ENCODE data around the gene LRRC28.

The LRRC28 gene

GRCh38 chr15:99224372-99225214 lies 26.7 kb upstream of the LRRC28 start:
- no peaks in the 10 kb centered on the region for H3K79me2 ChIP-seq (ENCODE audit: control insufficient read depth, insufficient read depth, low read length, poor library complexity)
- H3K4me2 ChIP-seq (ENCODE audit: low read length): no peak overlapping the region
- no peak overlapping the region for H3K9ac ChIP-seq (ENCODE audit: low read length)
- no peak overlapping the region for H2AK5ac ChIP-seq (ENCODE audit: low read length)
- no CpG with 5 or more reads among the region's 6 CpGs for WGBS (ENCODE audit: extremely low coverage, insufficient coverage, insufficient read length)
- no peak overlapping the region for H4K91ac ChIP-seq (ENCODE audit: low read depth, low read length)
- H4K8ac ChIP-seq (ENCODE audit: low read depth, low read length): no peak overlapping the region
- DNase-seq: peak in 1 of 2 donors; percentile 59
- H3K23ac ChIP-seq (ENCODE audit: low read length): no peak overlapping the region
- H3K18ac ChIP-seq (ENCODE audit: low read length): no peak overlapping the region
- H3K4me3 ChIP-seq (ENCODE audit: low read depth, low read length): no peak overlapping the region
- no peaks in the 10 kb centered on the region for H3K9me3 ChIP-seq (ENCODE audit: insufficient read depth, low read depth, low read length)
- H3K14ac ChIP-seq (ENCODE audit: low read length): no peak overlapping the region
- peaks cover 3 to 4% of the 10 kb centered on the region in 2 experiments for H3K4me1 ChIP-seq (ENCODE audit: control insufficient read depth in 1 of 2, insufficient read depth in 2 of 2, low read length in 2 of 2)
- no peak overlapping the region for H2BK12ac ChIP-seq (ENCODE audit: low read length)
- H3K4ac ChIP-seq (ENCODE audit: low read depth, low read length): no peak overlapping the region
- H3K36me3 ChIP-seq (ENCODE audit: control insufficient read depth in 1 of 2, insufficient read depth in 2 of 2, low read length in 2 of 2): peaks cover 9 to 26% of the 10 kb centered on the region in 2 experiments
- H3K27me3 ChIP-seq (ENCODE audit: insufficient read depth, low read length): no peaks in the 10 kb centered on the region
- no peak overlapping the region for H2AFZ ChIP-seq (ENCODE audit: insufficient read depth, low read length, poor library complexity)
- no peak overlapping the region for H4K12ac ChIP-seq (ENCODE audit: low read depth, low read length)
- no peak overlapping the region for H2BK120ac ChIP-seq (ENCODE audit: insufficient read depth, low read length, poor library complexity)
- no peak overlapping the region for H3K27ac ChIP-seq (ENCODE audit: low read depth, low read length)
- no peaks in the 10 kb centered on the region for H3K79me1 ChIP-seq (ENCODE audit: low read length)
- H2BK5ac ChIP-seq (ENCODE audit: low read depth, low read length, poor library complexity): no peak overlapping the region

- no peak overlapping the region for H3K23ac ChIP-seq (ENCODE audit: low read length)
- no peak overlapping the region for H3K4me3 ChIP-seq (ENCODE audit: low read depth, low read length)
- no peaks in the 10 kb centered on the region for H3K9me3 ChIP-seq (ENCODE audit: insufficient read depth, low read depth, low read length)
- no peak overlapping the region for H3K4me2 ChIP-seq (ENCODE audit: low read length)
- no peaks in the 10 kb centered on the region for H3K27me3 ChIP-seq (ENCODE audit: insufficient read depth, low read length)
- peak; percentile 65 to 94 for DNase-seq
- H3K79me1 ChIP-seq (ENCODE audit: low read length): no peaks in the 10 kb centered on the region
- no peak overlapping the region for H4K91ac ChIP-seq (ENCODE audit: low read depth, low read length)
- no peak overlapping the region for H3K4ac ChIP-seq (ENCODE audit: low read depth, low read length)
- WGBS (ENCODE audit: extremely low coverage, insufficient coverage, insufficient read length): no CpG with 5 or more reads among the region's 3 CpGs
- H3K9ac ChIP-seq (ENCODE audit: low read length): no peak overlapping the region
- H3K79me2 ChIP-seq (ENCODE audit: control insufficient read depth, insufficient read depth, low read length, poor library complexity): no peaks in the 10 kb centered on the region
- H4K12ac ChIP-seq (ENCODE audit: low read depth, low read length): no peak overlapping the region
- no peak overlapping the region for H4K8ac ChIP-seq (ENCODE audit: low read depth, low read length)
- H2BK120ac ChIP-seq (ENCODE audit: insufficient read depth, low read length, poor library complexity): no peak overlapping the region
- H3K14ac ChIP-seq (ENCODE audit: low read length): no peak overlapping the region
- no peak overlapping the region for H3K27ac ChIP-seq (ENCODE audit: low read depth, low read length)
- peaks cover 7 to 19% of the 10 kb centered on the region in 2 experiments for H3K36me3 ChIP-seq (ENCODE audit: control insufficient read depth in 1 of 2, insufficient read depth in 2 of 2, low read length in 2 of 2)
- H3K18ac ChIP-seq (ENCODE audit: low read length): no peak overlapping the region
- no peak overlapping the region for H2BK5ac ChIP-seq (ENCODE audit: low read depth, low read length, poor library complexity)
- no peak overlapping the region for H2AFZ ChIP-seq (ENCODE audit: insufficient read depth, low read length, poor library complexity)
- no peak overlapping the region for H2BK12ac ChIP-seq (ENCODE audit: low read length)
- H3K4me1 ChIP-seq (ENCODE audit: control insufficient read depth in 1 of 2, insufficient read depth in 2 of 2, low read length in 2 of 2): peaks cover 3 to 4% of the 10 kb centered on the region in 2 experiments
- no peak overlapping the region for H2AK5ac ChIP-seq (ENCODE audit: low read length)
These were observed 24.5 kb upstream of the LRRC28 start for GRCh38 chr15:99226802-99227201.

GRCh38 chr15:99228120-99228770 lies 23.0 kb upstream of the LRRC28 start:
- no peak overlapping the region for H3K23ac ChIP-seq (ENCODE audit: low read length)
- no peak overlapping the region for H2BK120ac ChIP-seq (ENCODE audit: insufficient read depth, low read length, poor library complexity)
- no peak overlapping the region for H3K4me2 ChIP-seq (ENCODE audit: low read length)
- no peaks in the 10 kb centered on the region for H3K79me2 ChIP-seq (ENCODE audit: control insufficient read depth, insufficient read depth, low read length, poor library complexity)
- no peak overlapping the region for H2AFZ ChIP-seq (ENCODE audit: insufficient read depth, low read length, poor library complexity)
- H4K91ac ChIP-seq (ENCODE audit: low read depth, low read length): no peak overlapping the region
- H3K4me1 ChIP-seq (ENCODE audit: control insufficient read depth in 1 of 2, insufficient read depth in 2 of 2, low read length in 2 of 2): peaks cover 3 to 4% of the 10 kb centered on the region in 2 experiments
- H4K12ac ChIP-seq (ENCODE audit: low read depth, low read length): no peak overlapping the region
- H3K9ac ChIP-seq (ENCODE audit: low read length): no peak overlapping the region
- WGBS (ENCODE audit: extremely low coverage, insufficient coverage, insufficient read length): no CpG with 5 or more reads among the region's 3 CpGs
- no peaks in the 10 kb centered on the region for H3K9me3 ChIP-seq (ENCODE audit: insufficient read depth, low read depth, low read length)
- H3K14ac ChIP-seq (ENCODE audit: low read length): no peak overlapping the region
- peaks cover 8 to 14% of the 10 kb centered on the region in 2 experiments for H3K36me3 ChIP-seq (ENCODE audit: control insufficient read depth in 1 of 2, insufficient read depth in 2 of 2, low read length in 2 of 2)
- no peak overlapping the region for H2BK5ac ChIP-seq (ENCODE audit: low read depth, low read length, poor library complexity)
- H2BK12ac ChIP-seq (ENCODE audit: low read length): no peak overlapping the region
- DNase-seq: peak in 1 of 2 donors; percentile 35
- H3K79me1 ChIP-seq (ENCODE audit: low read length): no peaks in the 10 kb centered on the region
- no peak overlapping the region for H3K18ac ChIP-seq (ENCODE audit: low read length)
- no peak overlapping the region for H3K27ac ChIP-seq (ENCODE audit: low read depth, low read length)
- H3K4ac ChIP-seq (ENCODE audit: low read depth, low read length): no peak overlapping the region
- H2AK5ac ChIP-seq (ENCODE audit: low read length): no peak overlapping the region
- no peaks in the 10 kb centered on the region for H3K27me3 ChIP-seq (ENCODE audit: insufficient read depth, low read length)
- H3K4me3 ChIP-seq (ENCODE audit: low read depth, low read length): no peak overlapping the region
- H4K8ac ChIP-seq (ENCODE audit: low read depth, low read length): no peak overlapping the region

GRCh38 chr15:99230867-99231266 lies 20.4 kb upstream of the LRRC28 start:
- Histone ChIP-seq H4K12ac (ENCODE audit: low read depth, low read length) (no peak overlapping the region), H3K14ac (ENCODE audit: low read length) (no peak overlapping the region), H4K8ac (ENCODE audit: low read depth, low read length) (no peak overlapping the region), H3K4ac (ENCODE audit: low read depth, low read length) (no peak overlapping the region), H2AFZ (ENCODE audit: insufficient read depth, low read length, poor library complexity) (no peak overlapping the region), H2BK120ac (ENCODE audit: insufficient read depth, low read length, poor library complexity) (no peak overlapping the region), H3K9ac (ENCODE audit: low read length) (no peak overlapping the region), H3K4me2 (ENCODE audit: low read length) (no peak overlapping the region), H2BK5ac (ENCODE audit: low read depth, low read length, poor library complexity) (no peak overlapping the region), H4K91ac (ENCODE audit: low read depth, low read length) (no peak overlapping the region), H3K27ac (ENCODE audit: low read depth, low read length) (no peak overlapping the region), H3K4me3 (ENCODE audit: low read depth, low read length) (no peak overlapping the region), H3K79me1 (ENCODE audit: low read length) (no peaks in the 10 kb centered on the region), H3K79me2 (ENCODE audit: control insufficient read depth, insufficient read depth, low read length, poor library complexity) (no peaks in the 10 kb centered on the region), H3K23ac (ENCODE audit: low read length) (no peak overlapping the region), H3K9me3 (ENCODE audit: insufficient read depth, low read depth, low read length) (no peaks in the 10 kb centered on the region), H2AK5ac (ENCODE audit: low read length) (no peak overlapping the region), H3K27me3 (ENCODE audit: insufficient read depth, low read length) (no peaks in the 10 kb centered on the region), H2BK12ac (ENCODE audit: low read length) (no peak overlapping the region), H3K18ac (ENCODE audit: low read length) (no peak overlapping the region), H3K4me1 (ENCODE audit: control insufficient read depth in 1 of 2, insufficient read depth in 2 of 2, low read length in 2 of 2) (no peaks in the 10 kb centered on the region), H3K36me3 (ENCODE audit: control insufficient read depth in 1 of 2, insufficient read depth in 2 of 2, low read length in 2 of 2) (peaks cover 2 to 5% of the 10 kb centered on the region in 2 experiments)
- peak; percentile 67 to 88 for DNase-seq
- no CpG with 5 or more reads among the region's 4 CpGs for WGBS (ENCODE audit: extremely low coverage, insufficient coverage, insufficient read length)

Data from trophoblast cell (in vitro differentiated cells and primary cell).